ENCODE data around the gene HMCN2.

DNA sequence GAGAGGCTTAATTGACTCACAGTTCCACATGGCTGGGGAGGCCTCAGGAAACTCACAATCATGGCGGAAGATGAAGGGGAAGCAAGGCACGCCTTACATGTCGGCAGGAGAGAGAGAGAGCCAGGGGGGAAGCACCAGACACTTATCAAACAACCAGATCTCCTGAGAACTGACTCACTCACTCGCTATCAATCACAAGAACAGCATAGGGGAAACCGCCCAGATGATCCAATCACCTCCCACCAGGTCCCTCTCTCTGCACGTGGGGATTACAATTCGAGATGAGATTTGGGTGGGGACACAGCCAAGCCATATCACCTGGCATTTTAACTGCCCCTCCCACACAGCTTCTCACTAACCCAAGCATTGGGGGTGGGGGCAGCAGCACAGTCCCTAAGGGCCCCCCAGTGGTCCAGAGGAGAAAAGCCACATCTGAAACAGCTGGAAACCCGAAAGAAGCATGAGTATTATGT is 103.1 kb downstream of the HMCN2 start:
- TF ChIP-seq, protein P1, sequence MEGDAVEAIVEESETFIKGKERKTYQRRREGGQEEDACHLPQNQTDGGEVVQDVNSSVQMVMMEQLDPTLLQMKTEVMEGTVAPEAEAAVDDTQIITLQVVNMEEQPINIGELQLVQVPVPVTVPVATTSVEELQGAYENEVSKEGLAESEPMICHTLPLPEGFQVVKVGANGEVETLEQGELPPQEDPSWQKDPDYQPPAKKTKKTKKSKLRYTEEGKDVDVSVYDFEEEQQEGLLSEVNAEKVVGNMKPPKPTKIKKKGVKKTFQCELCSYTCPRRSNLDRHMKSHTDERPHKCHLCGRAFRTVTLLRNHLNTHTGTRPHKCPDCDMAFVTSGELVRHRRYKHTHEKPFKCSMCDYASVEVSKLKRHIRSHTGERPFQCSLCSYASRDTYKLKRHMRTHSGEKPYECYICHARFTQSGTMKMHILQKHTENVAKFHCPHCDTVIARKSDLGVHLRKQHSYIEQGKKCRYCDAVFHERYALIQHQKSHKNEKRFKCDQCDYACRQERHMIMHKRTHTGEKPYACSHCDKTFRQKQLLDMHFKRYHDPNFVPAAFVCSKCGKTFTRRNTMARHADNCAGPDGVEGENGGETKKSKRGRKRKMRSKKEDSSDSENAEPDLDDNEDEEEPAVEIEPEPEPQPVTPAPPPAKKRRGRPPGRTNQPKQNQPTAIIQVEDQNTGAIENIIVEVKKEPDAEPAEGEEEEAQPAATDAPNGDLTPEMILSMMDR (IDR thresholded peaks at IDR 0.05; ENCODE audit: poor library complexity): no peak
- TF ChIP-seq EZH2 (IDR thresholded peaks at IDR 0.05; ENCODE audit: borderline replicate concordance): no peak
- TF ChIP-seq EZH2phosphoT487 (IDR thresholded peaks at IDR 0.05; ENCODE audit: low read depth, severe bottlenecking, unreplicated experiment): no peak

All from hepatocyte (in vitro differentiated cells).